SIG-M5 treated with dmso at 0.1 percent for 504 hours (cell line): ENCODE measurements around the gene ZSWIM3.
A peak's percentile ranks its signal among the peaks of the same experiment; 100 is the strongest.

Source experiments
- DNase-seq: peaks from one replicate; lab custom pipeline; 2025; ENCODE audit not compliant: unreplicated experiment; lab: John Stamatoyannopoulos, UW

ZSWIM3 gene

DNA sequence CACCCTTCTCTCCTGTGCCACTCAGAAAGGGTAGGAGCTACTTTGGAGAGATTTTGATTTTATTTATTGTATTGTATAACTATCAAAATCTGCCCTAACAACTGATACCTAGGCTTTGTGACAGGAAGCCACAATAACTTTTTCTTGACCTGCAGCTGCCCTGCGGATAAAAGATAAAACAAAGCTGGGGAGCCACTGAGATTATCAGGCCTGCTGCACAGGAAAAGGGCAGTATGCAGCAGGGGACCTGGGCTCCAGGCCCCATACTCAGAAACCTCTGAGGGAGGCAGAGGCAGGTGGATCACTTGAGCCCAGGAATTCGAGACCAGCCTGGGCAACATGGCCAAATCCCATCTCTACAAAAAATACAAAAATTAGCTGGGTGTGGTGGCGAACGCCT lies 24.8 kb upstream of the ZSWIM3 start:
- DNase-seq, result no peak

- DNase-seq, result peak; percentile 84
Measured at GRCh38 chr20:45833030-45833882, 24.2 kb upstream of the ZSWIM3 start, which contains the start of gene SNX21. Gene SNX21, plus strand, starts transcription at chr20:45833799. Its CDS starts 121 bp downstream, at chr20:45833920.

DNA sequence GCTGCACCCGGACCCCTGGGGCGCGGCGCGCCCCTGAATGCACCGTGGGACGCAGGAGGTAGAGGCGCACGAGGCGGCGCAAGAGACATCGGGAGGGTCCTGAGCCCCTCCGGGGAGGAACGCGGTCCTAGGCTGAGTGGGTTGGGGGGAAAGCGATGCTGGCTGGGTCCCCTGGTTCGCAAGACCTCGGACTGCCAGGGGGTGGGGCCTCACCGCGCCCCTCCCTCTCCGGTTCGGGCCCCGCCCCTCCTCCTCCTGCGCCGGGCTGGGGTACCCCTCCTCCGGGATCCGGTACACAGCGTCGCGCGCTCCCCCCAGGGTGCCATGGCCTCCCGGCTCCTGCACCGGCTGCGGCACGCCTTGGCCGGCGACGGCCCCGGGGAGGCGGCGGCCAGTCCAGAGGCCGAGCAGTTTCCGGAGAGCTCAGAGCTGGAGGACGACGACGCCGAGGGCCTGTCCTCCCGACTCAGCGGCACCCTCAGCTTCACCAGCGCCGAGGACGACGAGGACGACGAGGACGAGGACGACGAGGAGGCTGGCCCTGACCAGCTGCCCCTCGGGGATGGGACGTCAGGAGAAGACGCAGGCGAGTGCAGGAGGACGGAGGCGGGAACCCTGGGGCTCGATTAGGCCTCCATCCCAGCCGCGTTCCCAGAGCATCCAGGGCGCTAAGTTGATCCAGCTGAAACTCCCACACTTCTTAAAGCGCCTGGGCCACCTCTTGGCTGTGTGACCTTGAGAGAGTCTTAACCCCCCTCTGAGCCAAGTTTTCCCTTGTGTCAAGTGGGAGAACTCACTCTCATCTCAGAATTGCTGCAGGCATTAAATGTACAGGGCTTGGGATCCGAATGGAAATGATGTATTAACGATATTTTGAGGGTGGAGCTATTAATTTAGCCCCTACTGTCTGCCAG lies 23.3 kb upstream of the ZSWIM3 start:
- DNase-seq, result no peak

- no peak for DNase-seq
Measured at GRCh38 chr20:45834797-45835161, 22.6 kb upstream of the ZSWIM3 start.

DNA sequence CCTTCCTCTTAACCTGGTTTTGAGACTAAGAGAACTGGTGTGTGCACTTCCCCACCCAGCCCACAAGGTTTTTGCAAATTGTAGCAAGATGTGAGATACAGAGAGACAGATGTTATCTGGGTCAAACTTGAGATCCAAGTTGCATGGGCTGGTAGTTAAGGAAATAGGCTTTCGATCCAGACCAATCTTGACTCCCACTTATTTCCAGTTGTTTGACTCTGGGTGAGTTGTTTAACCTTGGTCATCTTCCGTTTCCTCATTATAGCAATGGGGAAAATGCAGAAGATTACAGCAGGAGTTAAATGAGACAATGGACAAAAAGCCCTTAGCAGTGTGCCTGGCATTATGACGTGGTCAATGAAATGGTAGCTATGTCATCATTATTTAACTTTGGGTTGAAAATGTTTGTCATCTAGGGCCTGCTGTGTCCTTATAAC lies 22.1 kb upstream of the ZSWIM3 start:
- peak; percentile 35 for DNase-seq

- DNase-seq, result no peak
Measured at GRCh38 chr20:45835825-45836224, 21.6 kb upstream of the ZSWIM3 start.

- no peak for DNase-seq
Measured at GRCh38 chr20:45836841-45837240, 20.6 kb upstream of the ZSWIM3 start.

GRCh38 chr20:45840700-45841198 lies 16.7 kb upstream of the ZSWIM3 start:
- DNase-seq, result no peak

- no peak for DNase-seq
Measured at GRCh38 chr20:45841407-45842129, 15.8 kb upstream of the ZSWIM3 start.

GRCh38 chr20:45842169-45842812 lies 15.1 kb upstream of the ZSWIM3 start:
- DNase-seq, result peak; percentile 72

DNA sequence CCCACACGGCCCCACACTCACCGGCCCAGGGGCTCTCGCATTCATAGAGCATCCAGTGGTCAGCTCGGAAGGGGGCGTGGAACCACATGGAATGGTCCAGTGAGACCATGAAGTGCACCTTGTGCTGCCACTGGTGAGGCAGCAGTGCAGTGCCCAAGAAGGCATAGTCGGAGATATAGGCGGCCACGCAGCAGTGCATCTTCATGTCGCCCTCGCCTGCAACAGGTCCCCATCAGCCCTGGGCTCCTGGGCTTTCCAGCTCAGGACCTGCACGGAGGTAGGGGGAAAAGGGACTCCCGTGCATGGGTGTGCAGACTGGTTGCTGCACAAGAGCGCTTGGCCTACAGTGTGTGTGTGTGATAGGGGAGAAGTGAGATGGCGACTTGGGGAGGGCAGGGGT lies 13.9 kb upstream of the ZSWIM3 start:
- DNase-seq, result no peak

- no peak for DNase-seq
Measured at GRCh38 chr20:45845452-45845851, 12.0 kb upstream of the ZSWIM3 start.

DNA sequence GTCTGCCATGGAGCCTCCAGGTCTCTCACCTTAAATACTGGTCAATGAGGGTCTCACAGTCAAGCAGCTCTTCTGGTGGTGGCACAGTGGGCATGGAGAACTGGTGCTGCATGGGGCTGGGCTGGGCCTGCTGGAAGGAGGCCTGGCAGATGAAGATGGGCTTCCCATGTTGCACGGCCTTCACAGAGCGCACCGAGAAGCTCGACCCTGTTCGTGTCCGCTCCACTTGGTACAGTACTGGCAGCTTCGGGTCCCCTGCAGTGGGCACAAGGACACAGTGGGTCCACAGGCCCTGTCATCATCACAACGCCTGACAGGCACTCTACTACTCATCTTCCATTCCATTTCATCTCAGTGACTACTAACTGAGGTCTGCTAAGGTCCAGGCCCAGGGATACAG lies 9.0 kb upstream of the ZSWIM3 start:
- DNase-seq, result no peak

DNA sequence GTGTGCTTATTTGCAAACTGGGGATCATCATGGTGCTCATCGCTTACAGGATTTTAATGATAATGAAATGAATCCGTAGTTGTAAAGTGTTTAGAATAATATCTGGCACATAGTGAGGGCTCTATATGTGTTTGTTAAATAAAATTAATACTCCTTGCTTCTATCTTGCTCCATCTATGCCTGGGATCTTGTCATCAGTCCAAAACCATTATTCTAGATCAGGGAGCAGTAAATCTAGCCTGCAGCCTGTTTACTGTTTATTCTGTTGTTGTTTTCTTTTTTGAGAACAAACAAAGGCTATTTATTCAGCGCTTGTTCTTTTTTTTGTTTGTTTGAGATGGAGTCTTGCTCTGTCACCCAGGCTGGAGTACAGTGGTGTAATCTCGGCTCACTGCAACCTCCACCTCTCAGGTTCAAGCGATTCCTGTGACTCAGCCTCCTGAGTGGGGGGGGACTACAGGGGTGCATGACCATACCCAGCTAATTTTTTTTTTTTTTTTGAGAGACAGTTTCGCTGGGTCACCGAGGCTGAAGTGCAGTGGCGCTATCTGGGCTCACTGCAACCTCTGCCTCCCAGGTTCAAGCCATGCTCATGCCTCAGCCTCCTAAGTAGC lies 8.3 kb upstream of the ZSWIM3 start:
- no peak for DNase-seq

DNA sequence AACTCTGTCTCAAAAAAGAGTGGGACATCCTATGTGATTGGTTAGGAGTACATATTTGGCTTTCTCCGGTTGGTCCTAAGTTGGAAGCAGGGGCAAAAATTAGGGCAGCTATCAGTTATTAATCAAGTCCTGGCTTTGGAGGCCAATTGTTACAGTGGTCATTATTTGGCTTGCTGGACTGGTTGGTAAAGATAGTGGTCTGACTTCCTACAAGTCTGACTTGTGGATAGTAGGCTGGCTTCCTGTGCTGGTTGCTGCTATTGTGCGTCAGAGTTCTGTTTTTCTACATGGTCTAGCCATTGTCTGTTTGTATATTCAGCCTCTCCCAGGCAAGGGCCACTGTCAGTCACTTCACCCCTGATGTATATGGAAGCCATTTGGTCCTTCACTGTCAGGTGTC lies 7.2 kb upstream of the ZSWIM3 start:
- DNase-seq, result no peak

DNA sequence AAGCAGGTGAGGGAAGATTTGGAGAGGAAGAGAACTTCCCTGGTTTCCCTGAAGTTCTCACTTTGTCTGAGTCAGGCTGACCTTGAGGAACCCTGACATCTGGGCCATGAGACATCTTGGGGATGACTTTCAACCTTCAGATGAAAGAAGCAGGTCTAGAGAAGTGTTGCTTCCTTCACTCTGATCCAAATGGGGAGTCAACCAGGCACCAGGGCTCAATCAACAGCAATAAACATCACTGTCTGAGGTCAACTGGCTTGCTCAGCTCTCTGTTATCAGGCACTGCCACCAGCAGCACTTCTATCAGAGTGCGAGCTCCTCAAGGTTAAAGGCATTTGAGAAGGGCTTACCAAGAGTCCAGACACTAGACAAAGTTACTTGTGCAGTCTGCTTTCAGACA lies 6.5 kb upstream of the ZSWIM3 start:
- no peak for DNase-seq

GRCh38 chr20:45851501-45851900 lies 5.9 kb upstream of the ZSWIM3 start:
- DNase-seq, result no peak

DNA sequence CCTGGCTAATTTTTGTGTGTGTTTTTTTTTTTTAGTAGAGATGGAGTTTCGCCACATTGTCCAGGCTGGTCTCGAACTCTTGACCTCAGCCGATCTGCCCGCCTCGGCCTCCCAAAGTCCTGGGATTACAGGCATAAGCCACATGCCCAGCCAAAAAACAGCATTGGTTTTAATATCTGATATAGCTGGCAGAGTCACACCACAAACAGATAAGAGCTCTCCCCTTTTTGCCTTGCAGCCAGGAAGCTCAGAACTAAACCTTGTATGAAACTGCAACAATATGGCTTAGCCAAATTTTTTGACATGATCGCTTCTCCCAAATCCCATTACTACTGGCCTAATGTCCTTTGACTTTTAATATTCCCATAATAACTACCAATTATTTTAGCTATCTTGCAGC lies 5.1 kb upstream of the ZSWIM3 start:
- DNase-seq, result no peak

- DNase-seq, result no peak
Measured at GRCh38 chr20:45853484-45853883, 3.9 kb upstream of the ZSWIM3 start.

- DNase-seq, result peak; percentile 71
Measured at GRCh38 chr20:45857882-45858216, 435 bp downstream of the ZSWIM3 start.
